ENCODE results near the gene INA.
A peak's percentile ranks its signal among the peaks of the same experiment; 100 is the strongest.
"Not testable (repeated sequence)": the region's sequence is repeated elsewhere in the genome, so short reads cannot be mapped to it uniquely, and the experiment has no call there.

The INA gene

DNA sequence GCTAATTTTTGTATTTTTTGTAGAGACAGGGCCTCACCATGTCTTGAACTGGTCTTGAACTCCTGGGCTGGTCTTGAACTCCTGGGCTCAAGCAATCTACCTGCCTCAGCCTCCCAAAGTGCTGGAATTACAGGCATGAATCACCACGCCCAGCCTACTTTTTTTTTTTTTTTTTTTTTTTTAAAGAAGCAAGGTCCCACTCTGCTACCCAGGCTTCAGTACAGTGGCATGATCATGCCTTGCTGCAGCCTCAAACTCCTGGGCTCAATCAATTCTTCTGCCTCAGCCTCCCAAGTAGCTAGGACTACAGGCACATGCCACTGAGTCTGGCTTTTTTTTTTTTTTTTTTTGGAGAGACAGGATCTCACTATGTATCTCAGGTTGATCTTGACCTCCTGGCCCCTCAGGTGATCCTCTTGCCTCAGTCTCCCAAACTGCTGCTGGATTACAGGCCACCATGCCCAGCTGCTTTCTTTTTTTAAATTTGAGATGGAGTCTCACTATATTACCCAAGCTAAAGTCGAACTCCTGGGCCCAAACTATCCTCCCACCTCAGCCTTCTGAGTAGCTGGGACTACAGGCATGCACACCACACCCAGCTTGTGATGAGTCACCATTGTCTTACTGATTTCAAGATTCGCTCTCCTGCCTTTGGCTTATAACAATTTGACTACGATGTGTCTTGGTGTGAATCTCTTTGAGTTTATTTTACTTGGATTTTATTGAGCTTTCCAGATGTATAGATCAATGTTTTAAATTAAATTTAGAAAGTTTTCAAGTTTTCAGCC lies 22.2 kb upstream of the INA start:
- TF ChIP-seq, protein P1, sequence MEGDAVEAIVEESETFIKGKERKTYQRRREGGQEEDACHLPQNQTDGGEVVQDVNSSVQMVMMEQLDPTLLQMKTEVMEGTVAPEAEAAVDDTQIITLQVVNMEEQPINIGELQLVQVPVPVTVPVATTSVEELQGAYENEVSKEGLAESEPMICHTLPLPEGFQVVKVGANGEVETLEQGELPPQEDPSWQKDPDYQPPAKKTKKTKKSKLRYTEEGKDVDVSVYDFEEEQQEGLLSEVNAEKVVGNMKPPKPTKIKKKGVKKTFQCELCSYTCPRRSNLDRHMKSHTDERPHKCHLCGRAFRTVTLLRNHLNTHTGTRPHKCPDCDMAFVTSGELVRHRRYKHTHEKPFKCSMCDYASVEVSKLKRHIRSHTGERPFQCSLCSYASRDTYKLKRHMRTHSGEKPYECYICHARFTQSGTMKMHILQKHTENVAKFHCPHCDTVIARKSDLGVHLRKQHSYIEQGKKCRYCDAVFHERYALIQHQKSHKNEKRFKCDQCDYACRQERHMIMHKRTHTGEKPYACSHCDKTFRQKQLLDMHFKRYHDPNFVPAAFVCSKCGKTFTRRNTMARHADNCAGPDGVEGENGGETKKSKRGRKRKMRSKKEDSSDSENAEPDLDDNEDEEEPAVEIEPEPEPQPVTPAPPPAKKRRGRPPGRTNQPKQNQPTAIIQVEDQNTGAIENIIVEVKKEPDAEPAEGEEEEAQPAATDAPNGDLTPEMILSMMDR (IDR thresholded peaks at IDR 0.05; ENCODE audit: control extremely low read depth, extremely low read depth, low read depth, missing control alignments): no peak
- ChIA-PET POLR2A (no interaction called here), CTCF (interaction anchor here (1.1 to 2.0 kb wide), 4 partner anchors 8 to 338 kb away, joined by 3 to 12 read pairs (median 4); no protein-coding TSS in a partner anchor)
- DNase-seq (ENCODE audit: extremely low spot score): no peak

DNA sequence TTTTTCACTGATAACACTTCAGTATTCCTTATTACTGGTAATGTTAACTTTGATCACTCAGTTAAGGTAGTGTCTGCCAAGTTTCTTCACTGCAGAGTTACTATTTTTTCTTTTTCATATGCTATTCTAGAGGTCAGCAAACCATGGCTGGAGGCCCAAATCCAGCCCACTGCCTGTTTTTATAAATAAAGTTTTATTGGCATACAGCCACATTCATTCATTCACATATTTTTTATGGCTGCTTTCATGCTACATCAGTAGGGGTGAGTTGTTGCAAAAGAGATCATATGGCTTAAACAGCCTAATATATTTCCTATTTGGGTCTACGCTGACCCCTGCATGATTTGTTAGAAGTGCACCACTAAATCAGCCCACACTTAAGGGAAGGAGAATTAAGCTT lies 20.3 kb upstream of the INA start:
- DNase-seq (ENCODE audit: extremely low spot score): no peak
- TF ChIP-seq, protein P1 (IDR thresholded peaks at IDR 0.05; ENCODE audit: control extremely low read depth, extremely low read depth, low read depth, missing control alignments): no peak
- CTCF ChIA-PET: interaction anchor here (1.1 to 1.4 kb wide), 2 partner anchors 9 to 24 kb away, joined by 3 read pairs; no protein-coding TSS in a partner anchor
- POLR2A ChIA-PET: no interaction called here

DNA sequence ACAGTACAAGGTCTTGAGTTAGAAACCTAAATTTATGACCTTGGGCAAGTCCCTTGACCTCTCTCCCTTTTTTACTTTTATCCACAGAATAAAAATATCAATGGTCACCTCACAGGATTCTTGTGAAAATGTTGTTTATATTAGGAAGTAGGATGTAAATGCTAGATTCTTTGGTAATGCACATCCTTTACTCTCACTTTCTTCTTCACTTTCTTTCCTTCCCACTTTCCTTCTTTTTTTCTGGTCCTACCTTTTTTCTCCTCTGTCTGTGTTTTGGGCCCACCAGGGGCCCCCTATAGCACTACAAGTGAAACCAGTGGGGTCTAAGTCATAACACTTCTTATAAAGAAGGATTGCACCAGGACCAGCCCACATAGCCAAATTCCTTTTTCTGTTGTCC lies 19.1 kb upstream of the INA start:
- ChIA-PET POLR2A (no interaction called here), CTCF (no interaction called here)
- TF ChIP-seq, protein P1 (IDR thresholded peaks at IDR 0.05; ENCODE audit: control extremely low read depth, extremely low read depth, low read depth, missing control alignments): no peak
- no peak for DNase-seq (ENCODE audit: extremely low spot score)

DNA sequence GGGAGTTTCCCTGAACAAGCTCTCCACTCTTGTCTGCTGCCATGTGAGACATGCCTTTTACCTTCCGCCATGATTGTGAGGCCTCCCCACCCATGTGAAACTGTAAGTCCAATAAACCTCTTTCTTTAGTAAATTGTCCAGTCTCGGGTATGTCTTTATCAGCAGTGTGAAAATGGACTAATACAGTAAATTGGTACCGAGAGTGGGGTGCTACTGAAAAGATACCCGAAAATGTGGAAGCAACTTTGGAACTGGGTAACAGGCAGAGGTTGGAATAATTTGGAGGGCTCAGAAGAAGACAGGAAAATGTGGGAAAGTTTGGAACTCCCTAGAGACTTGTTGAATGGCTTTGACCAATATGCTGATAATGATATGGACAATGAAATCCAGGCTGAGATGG lies 18.0 kb upstream of the INA start:
- CTCF ChIA-PET: interaction anchor here (1.2 kb wide), 1 partner anchor 14 kb away, joined by 3 read pairs; no protein-coding TSS in a partner anchor
- DNase-seq (ENCODE audit: extremely low spot score); POLR2A ChIA-PET: not testable (repeated sequence)

DNA sequence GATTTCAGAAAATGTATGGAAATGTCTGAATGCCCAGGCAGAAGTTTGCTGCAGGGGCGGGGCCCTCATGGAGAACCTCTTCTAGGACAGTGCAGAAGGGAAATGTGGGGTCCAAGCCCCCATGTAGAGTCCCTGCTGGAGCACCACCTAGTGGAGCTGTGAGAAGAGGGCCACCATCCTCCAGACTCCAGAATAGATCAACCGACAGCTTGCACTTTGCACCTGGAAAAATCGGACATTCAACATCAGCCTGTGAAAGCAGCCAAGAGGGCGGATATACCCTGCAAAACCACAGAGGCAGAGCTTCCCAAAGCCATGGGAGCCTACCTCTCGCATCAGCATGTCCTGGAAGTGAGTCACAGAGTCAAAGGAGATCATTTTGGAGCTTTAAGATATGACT lies 16.9 kb upstream of the INA start:
- ChIA-PET CTCF (interaction anchor here (0.8 kb wide), 1 partner anchor 8 kb away, joined by 3 read pairs; no protein-coding TSS in a partner anchor), POLR2A (no interaction called here)
- TF ChIP-seq, protein P1 (IDR thresholded peaks at IDR 0.05; ENCODE audit: control extremely low read depth, extremely low read depth, low read depth, missing control alignments): no peak
- no peak for DNase-seq (ENCODE audit: extremely low spot score)

DNA sequence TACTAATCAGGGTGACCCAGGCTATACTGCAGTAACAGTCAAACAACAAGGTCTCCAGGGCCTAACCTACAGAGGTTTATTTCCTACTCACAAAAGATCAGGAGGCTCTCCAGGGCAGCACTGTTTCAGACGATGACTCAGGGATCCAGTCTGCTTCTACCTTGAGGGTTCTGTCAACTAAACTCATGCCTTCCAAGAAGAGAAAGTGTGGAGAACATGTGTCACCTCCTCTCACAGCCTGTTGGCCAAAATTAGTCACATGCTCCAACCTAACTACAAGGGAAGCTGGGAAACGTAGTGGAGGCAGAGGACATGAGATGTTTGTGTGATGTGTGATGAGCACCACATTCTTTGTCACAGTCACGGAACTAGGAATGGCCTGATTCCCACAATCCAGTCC lies 14.7 kb upstream of the INA start:
- TF ChIP-seq, protein P1 (IDR thresholded peaks at IDR 0.05; ENCODE audit: control extremely low read depth, extremely low read depth, low read depth, missing control alignments): no peak
- CTCF ChIA-PET: no interaction called here

DNA sequence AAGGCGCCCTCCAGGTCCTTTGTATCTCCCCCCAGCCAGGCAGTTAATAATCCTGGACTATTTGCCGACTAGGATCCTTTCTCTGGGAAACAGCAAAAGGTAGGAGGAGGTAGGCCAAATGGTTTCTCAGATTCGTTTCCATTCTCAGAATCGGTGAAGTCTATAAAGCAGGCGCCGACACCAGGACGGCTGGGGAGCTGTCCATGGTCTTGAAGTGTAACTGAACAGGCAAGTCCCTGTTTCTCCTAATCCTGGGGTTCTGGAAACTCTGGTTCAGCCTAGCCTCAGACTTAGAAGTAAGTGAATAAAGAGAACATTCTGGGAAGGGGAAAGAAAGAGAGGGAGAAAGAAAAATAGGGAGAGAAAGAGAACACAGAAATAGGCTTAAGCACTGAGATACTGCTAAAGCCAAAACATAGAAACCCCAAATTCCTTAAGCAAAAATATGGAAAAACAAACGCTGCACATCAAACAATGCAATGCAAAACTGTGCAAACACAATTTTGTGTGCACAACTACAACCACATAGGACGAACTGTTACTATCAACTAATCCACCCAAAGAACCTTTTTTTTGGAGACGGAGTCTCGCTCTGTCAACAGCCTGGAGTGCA lies 11.1 kb upstream of the INA start:
- peak; percentile 45 for DNase-seq (ENCODE audit: extremely low spot score)
- POLR2A ChIA-PET: no interaction called here

More for the DNA sequence above, 14.7 kb upstream of the INA start:
- DNase-seq (ENCODE audit: extremely low spot score): no peak
- POLR2A ChIA-PET: no interaction called here

More for the DNA sequence above, 11.1 kb upstream of the INA start:
- TF ChIP-seq, protein P1 (IDR thresholded peaks at IDR 0.05; ENCODE audit: control extremely low read depth, extremely low read depth, low read depth, missing control alignments): no peak
- CTCF ChIA-PET: no interaction called here

Data from GM10248 (cell line).